Subcutaneous adipose tissue (tissue), 4 donors: ENCODE results near the gene RUFY4. TPM values are rescaled to one million over a fixed set of nuclear protein-coding genes. Genes with fewer than 3 reads are reported as not detected.

Source experiments
- CTCF ChIP-seq: fragments of 450-650 bp; IDR thresholded peaks from one replicate; pipeline ENCODE4 v1.5.1; 2016; ENCODE audit warnings: low read depth, mild to moderate bottlenecking, control low read depth, antibody characterized with exemption, moderate library complexity
- total RNA-seq, 4 donors: library from RNA; depleted of rRNA; stranded (reverse); fragments of >200 nt; gene quantifications; one replicate each; pipeline ENCODE4 v1.1.0, GENCODE V29; 2016

RUFY4 gene
- total RNA-seq, 4 donors from 2014 or later: 0.85 to 2.4 TPM; not detected in 2

- TF ChIP-seq CTCF: no peak
Measured at GRCh38 chr2:218028189-218028495, 40.9 kb upstream of the RUFY4 start.

DNA sequence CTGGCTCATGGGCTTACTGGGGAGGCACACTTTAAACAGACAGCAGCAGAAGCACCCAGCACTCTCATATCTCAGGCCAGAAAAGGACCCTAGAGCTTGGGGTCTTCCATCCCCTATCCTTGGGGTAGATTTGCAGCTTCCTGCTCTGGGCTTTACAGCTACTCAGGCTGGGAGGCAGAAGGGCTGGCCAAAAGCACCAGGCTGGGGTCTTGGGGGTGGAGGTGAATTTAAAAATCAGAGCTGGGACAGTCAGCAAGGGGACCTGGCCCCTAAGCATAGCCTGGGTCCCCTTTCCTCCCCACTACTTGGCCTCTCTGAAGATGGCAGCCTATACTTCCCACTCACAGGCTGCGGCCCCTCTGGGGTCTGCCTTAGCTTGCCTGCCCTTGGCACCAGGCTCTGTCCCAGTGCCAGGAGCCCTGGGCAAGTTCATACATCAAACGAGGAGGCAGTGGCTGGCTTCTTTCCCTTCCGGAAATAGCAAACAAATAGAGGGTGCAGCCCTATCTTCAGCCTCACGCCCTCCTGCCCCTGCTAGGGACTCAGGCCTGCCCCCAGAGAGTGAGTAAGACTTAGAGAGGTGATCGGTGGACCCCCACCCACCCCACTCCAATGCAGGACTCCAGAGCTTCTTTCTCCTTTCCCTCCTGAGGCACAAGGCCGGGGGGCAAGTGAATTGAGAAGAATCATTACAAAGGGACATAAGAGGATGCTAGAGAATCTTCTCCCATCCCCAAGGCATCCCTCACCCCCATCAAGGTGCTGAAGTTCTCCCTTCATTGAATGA lies 40.3 kb upstream of the RUFY4 start:
- no peak for TF ChIP-seq CTCF

GRCh38 chr2:218029366-218030360 lies 39.4 kb upstream of the RUFY4 start:
- no peak for TF ChIP-seq CTCF

GRCh38 chr2:218030409-218031195 lies 38.5 kb upstream of the RUFY4 start:
- no peak for TF ChIP-seq CTCF

DNA sequence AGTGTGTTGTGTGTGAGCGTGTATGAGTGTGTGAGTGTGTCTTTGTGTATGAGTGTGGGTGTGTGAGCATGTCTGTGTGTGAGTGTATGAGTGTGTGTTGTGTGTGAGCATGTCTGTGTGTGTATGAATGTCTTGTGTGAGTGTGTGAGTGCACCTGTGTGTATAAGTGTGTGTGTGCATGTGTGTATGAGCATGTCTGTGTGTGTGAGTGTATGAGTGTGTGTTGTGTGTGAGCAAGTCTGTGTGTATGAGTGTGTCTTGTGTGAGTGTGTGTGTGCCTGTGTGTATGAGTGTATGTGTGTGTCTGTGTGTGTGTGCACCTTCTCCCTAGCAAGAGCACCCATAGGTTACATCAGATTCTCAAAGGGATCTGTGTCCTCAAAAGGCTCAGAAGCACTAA lies 37.8 kb upstream of the RUFY4 start:
- no peak for TF ChIP-seq CTCF

- no peak for TF ChIP-seq CTCF
Measured at GRCh38 chr2:218031771-218032257, 37.2 kb upstream of the RUFY4 start.
